OCI-LY3 (cell line): ENCODE data around the gene CHCHD10.

Source experiments
- H2AFZ ChIP-seq: fragments of 200-600, 300-600 bp; shearing (Covaris generic); 2 replicates; pipeline ENCODE4 v1.6.0; 2014; ENCODE audit warnings: antibody characterized with exemption, low read depth, low read length
- H3K27ac ChIP-seq: fragments of 200-600, 300-600 bp; sonication (generic); 2 replicates; pipeline ENCODE4 v1.5.1; 2014; ENCODE audit warnings: mild to moderate bottlenecking, low read length, moderate library complexity, mixed read lengths
- H3K27me3 ChIP-seq: fragments of 200-600, 300-600 bp; sonication (generic); 2 replicates; pipeline ENCODE4 v1.6.1; 2014; ENCODE audit warnings: low read depth, low read length, mixed read lengths
- H3K36me3 ChIP-seq: fragments of 200-600, 300-600 bp; sonication (generic); replicated peaks from 2 replicates; pipeline ENCODE3; 2014; ENCODE audit warnings: low read depth, low read length, mixed read lengths
- H3K4me1 ChIP-seq: fragments of 300-600, 200-600 bp; sonication (generic); 2 replicates; pipeline ENCODE4 v1.6.1; 2014; ENCODE audit warnings: low read length, mixed read lengths
- H3K4me2 ChIP-seq: fragments of 200-600, 300-600 bp; sonication (generic); 2 replicates; pipeline ENCODE4 v1.6.1; 2014; ENCODE audit warnings: low read length, mixed read lengths
- H3K4me3 ChIP-seq: fragments of 300-600, 200-600 bp; sonication (generic); 2 replicates; pipeline ENCODE4 v1.5.1; 2014; ENCODE audit warnings: antibody characterized with exemption, mild to moderate bottlenecking, low read length, moderate library complexity
- H3K79me2 ChIP-seq: fragments of 300-600, 200-600 bp; shearing (Covaris generic); 2 replicates; pipeline ENCODE4 v1.6.1; 2014; ENCODE audit warnings: mild to moderate bottlenecking, low read length, mixed read lengths
- H3K9ac ChIP-seq: fragments of 300-600, 200-600 bp; shearing (Covaris generic); 2 replicates; pipeline ENCODE4 v1.6.0; 2014; ENCODE audit warnings: mild to moderate bottlenecking, low read length, moderate library complexity
- H3K9me3 ChIP-seq: fragments of 200-600, 300-600 bp; shearing (Covaris generic); 2 replicates; pipeline ENCODE4 v1.6.1; 2014; ENCODE audit warnings: low read length, mixed read lengths; ENCODE audit not compliant: insufficient read depth
- H4K20me1 ChIP-seq: fragments of 200-600, 300-600 bp; sonication (generic); 2 replicates; pipeline ENCODE4 v1.6.1; 2016; ENCODE audit warnings: low read length, mixed read lengths; ENCODE audit not compliant: insufficient read depth
- CTCF ChIP-seq: fragments of 200-600, 300-600 bp; sonication (generic); IDR thresholded peaks from 2 replicates; pipeline ENCODE4 v1.5.1; 2014; ENCODE audit warnings: antibody characterized with exemption, low read length, low read depth
- EZH2phosphoT487 ChIP-seq: fragments of 200-600 bp; shearing (Covaris generic); IDR thresholded peaks from 2 replicates; pipeline ENCODE4 v1.6.1; 2018; ENCODE audit warnings: antibody characterized with exemption, mixed run types, low read depth

CHCHD10 gene

GRCh38 chr22:23789121-23789520 lies 21.3 kb upstream of the CHCHD10 start:
- H2AFZ ChIP-seq: no peak overlapping the region
- TF ChIP-seq CTCF (no peak), EZH2phosphoT487 (no peak)
- no peak overlapping the region for H3K9ac ChIP-seq
- peaks cover 62% of the 10 kb centered on the region for H3K79me2 ChIP-seq
- H3K27me3 ChIP-seq: no peaks in the 10 kb centered on the region
- H3K27ac ChIP-seq: peak overlapping the region; percentile 32; the same call in 1 of the 2 replicates
- no peak overlapping the region for H3K4me3 ChIP-seq
- H3K4me2 ChIP-seq: peak overlapping the region; percentile 32
- peaks cover 44% of the 10 kb centered on the region for H3K4me1 ChIP-seq
- H4K20me1 ChIP-seq: peaks cover 44% of the 10 kb centered on the region
- peaks cover 30% of the 10 kb centered on the region for H3K36me3 ChIP-seq
- H3K9me3 ChIP-seq: no peaks in the 10 kb centered on the region

- peak overlapping the region; percentile 97 for H3K9ac ChIP-seq
- TF ChIP-seq CTCF (no peak), EZH2phosphoT487 (no peak)
- peaks cover 57% of the 10 kb centered on the region for H3K79me2 ChIP-seq
- H3K4me2 ChIP-seq: peak overlapping the region; percentile 69
- H3K9me3 ChIP-seq: no peaks in the 10 kb centered on the region
- no peak overlapping the region for H2AFZ ChIP-seq
- H3K4me3 ChIP-seq: peak overlapping the region; percentile 83
- peak overlapping the region; percentile 23 for H3K27ac ChIP-seq
- H3K36me3 ChIP-seq: peaks cover 23% of the 10 kb centered on the region
- peaks cover 44% of the 10 kb centered on the region for H3K4me1 ChIP-seq
- peaks cover 44% of the 10 kb centered on the region for H4K20me1 ChIP-seq
- no peaks in the 10 kb centered on the region for H3K27me3 ChIP-seq
These were observed 20.1 kb upstream of the CHCHD10 start for GRCh38 chr22:23787910-23788309.

GRCh38 chr22:23787600-23787896 lies 19.8 kb upstream of the CHCHD10 start:
- TF ChIP-seq EZH2phosphoT487: no peak
- no peak for TF ChIP-seq CTCF
- H3K9ac ChIP-seq: peak overlapping the region; percentile 97
- H3K4me1 ChIP-seq: peaks cover 44% of the 10 kb centered on the region
- peak overlapping the region; percentile 69 for H3K4me2 ChIP-seq
- peak overlapping the region; percentile 83 for H3K4me3 ChIP-seq
- peak overlapping the region; percentile 23 for H3K27ac ChIP-seq
- H3K79me2 ChIP-seq: peaks cover 53% of the 10 kb centered on the region
- no peak overlapping the region for H2AFZ ChIP-seq
- H3K27me3 ChIP-seq: no peaks in the 10 kb centered on the region
- H3K9me3 ChIP-seq: no peaks in the 10 kb centered on the region
- peaks cover 44% of the 10 kb centered on the region for H4K20me1 ChIP-seq
- H3K36me3 ChIP-seq: peaks cover 22% of the 10 kb centered on the region

- peaks cover 40% of the 10 kb centered on the region for H4K20me1 ChIP-seq
- peaks cover 47% of the 10 kb centered on the region for H3K79me2 ChIP-seq
- H3K36me3 ChIP-seq: peaks cover 18% of the 10 kb centered on the region
- H3K4me1 ChIP-seq: peaks cover 44% of the 10 kb centered on the region
- H3K9me3 ChIP-seq: no peaks in the 10 kb centered on the region
- H3K9ac ChIP-seq: peak within 1 kb of the TSS; percentile 97
- peak within 1 kb of the TSS; percentile 41 for H2AFZ ChIP-seq
- TF ChIP-seq CTCF (no peak), EZH2phosphoT487 (no peak)
- no peaks in the 10 kb centered on the region for H3K27me3 ChIP-seq
- peak within 1 kb of the TSS; percentile 90 for H3K4me2 ChIP-seq
- H3K27ac ChIP-seq: peak within 1 kb of the TSS; percentile 91
- H3K4me3 ChIP-seq: peak within 1 kb of the TSS; percentile 83
These were observed 19.2 kb upstream of the CHCHD10 start, which contains the start of gene SMARCB1 for GRCh38 chr22:23786752-23787599. SMARCB1 (plus strand) TSS chr22:23786966; CDS start chr22:23787170, 204 bp downstream.
